GM18873 (cell line): Measurements from ENCODE around the gene EFNA5.

Source experiments
- ATAC-seq: cut with Tn5 transposase; IDR thresholded peaks from one replicate; pipeline ENCODE4 v1.9.1; 2021; ENCODE audit warnings: mild to moderate bottlenecking, moderate library complexity, moderate number of reproducible peaks; ENCODE audit not compliant: unreplicated experiment, low FRiP score

Gene EFNA5

GRCh38 chr5:107652408-107652807 is 18.3 kb downstream of the EFNA5 start:
- no peak for ATAC-seq

- ATAC-seq: no peak
Measured at GRCh38 chr5:107651325-107651724, 19.4 kb downstream of the EFNA5 start.

- ATAC-seq: no peak
Measured at GRCh38 chr5:107646418-107646817, 24.3 kb downstream of the EFNA5 start.

- no peak for ATAC-seq
Measured at GRCh38 chr5:107640568-107640967, 30.2 kb downstream of the EFNA5 start.

GRCh38 chr5:107639990-107640389 is 30.7 kb downstream of the EFNA5 start:
- ATAC-seq: no peak

- ATAC-seq: no peak
Measured at GRCh38 chr5:107636555-107636954, 34.2 kb downstream of the EFNA5 start.

- ATAC-seq: no peak
Measured at GRCh38 chr5:107636068-107636467, 34.7 kb downstream of the EFNA5 start.

- ATAC-seq: no peak
Measured at GRCh38 chr5:107634981-107635848, 35.5 kb downstream of the EFNA5 start.

- ATAC-seq: no peak
Measured at GRCh38 chr5:107633171-107633901, 37.4 kb downstream of the EFNA5 start.

- no peak for ATAC-seq
Measured at GRCh38 chr5:107631805-107632362, 38.9 kb downstream of the EFNA5 start.

GRCh38 chr5:107630184-107630583 is 40.6 kb downstream of the EFNA5 start:
- ATAC-seq: no peak

GRCh38 chr5:107624235-107624634 is 46.5 kb downstream of the EFNA5 start:
- no peak for ATAC-seq

GRCh38 chr5:107621089-107621488 is 49.6 kb downstream of the EFNA5 start:
- no peak for ATAC-seq

GRCh38 chr5:107619781-107620180 is 51.0 kb downstream of the EFNA5 start:
- ATAC-seq: no peak

- no peak for ATAC-seq
Measured at GRCh38 chr5:107618242-107618641, 52.5 kb downstream of the EFNA5 start.

- ATAC-seq: no peak
Measured at GRCh38 chr5:107617052-107617451, 53.7 kb downstream of the EFNA5 start.

GRCh38 chr5:107616213-107616612 is 54.5 kb downstream of the EFNA5 start:
- ATAC-seq: no peak

GRCh38 chr5:107615299-107615817 is 55.4 kb downstream of the EFNA5 start:
- no peak for ATAC-seq

- no peak for ATAC-seq
Measured at GRCh38 chr5:107612541-107612940, 58.2 kb downstream of the EFNA5 start.

GRCh38 chr5:107610798-107611197 is 59.9 kb downstream of the EFNA5 start:
- no peak for ATAC-seq

- ATAC-seq: no peak
Measured at GRCh38 chr5:107607671-107608345, 62.9 kb downstream of the EFNA5 start.
